HG03460 (cell line): ENCODE measurements around the gene SPATA46.
"Not testable (repeated sequence)": the region's sequence is repeated elsewhere in the genome, so short reads cannot be mapped to it uniquely, and the experiment has no call there.

ENCODE experiments used
- ATAC-seq: cut with Tn5 transposase; IDR thresholded peaks from one replicate; pipeline ENCODE4 v1.9.1; 2021; ENCODE audit not compliant: unreplicated experiment

SPATA46 gene

DNA sequence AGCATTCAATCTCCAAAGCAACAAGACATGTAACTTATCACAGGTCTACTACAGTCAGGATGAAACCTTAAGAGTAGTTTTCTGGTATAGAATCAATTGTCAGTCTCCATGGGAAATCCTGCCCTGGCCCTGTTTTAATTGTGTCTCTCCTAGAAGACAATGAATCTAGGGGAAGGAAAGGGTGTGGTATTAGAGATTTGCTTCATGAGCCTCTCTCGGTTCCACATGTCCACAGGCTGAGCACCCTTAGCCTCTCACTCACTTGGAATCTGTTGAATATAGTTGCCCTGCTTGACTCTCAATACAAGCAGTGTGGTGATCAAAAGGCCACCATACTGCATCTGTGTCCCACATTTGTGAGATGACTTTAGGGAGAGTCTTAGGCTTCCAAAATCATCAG lies 17.7 kb downstream of the SPATA46 start:
- ATAC-seq, result no peak

DNA sequence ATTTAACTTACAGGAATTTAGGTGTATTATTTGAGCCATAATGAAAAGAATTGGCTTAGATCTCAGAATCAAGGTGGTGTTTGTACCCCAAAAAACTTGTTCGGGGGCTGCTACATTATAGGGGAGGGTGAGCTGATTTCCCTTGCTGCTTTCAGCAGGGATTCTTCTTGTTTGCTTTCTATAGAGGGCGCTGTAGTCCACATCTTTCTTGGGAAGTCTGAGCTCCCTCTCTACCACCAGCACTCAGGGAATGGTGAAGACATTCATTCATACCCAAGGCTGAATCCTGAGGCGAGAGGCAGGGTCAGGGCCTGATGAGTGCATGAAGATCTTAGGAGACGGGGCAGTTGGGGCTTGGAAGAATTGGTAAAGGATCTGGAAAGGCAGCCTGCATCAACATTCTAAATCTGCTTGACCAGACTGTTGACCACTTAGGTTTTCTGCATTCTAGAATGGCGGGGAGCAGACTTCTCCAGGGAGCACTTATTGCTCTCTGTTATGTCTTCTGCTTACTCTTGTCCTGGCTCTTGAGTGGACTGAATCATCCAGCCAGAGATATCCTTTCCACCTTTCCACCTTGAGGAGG lies 18.9 kb downstream of the SPATA46 start:
- ATAC-seq, result no peak

DNA sequence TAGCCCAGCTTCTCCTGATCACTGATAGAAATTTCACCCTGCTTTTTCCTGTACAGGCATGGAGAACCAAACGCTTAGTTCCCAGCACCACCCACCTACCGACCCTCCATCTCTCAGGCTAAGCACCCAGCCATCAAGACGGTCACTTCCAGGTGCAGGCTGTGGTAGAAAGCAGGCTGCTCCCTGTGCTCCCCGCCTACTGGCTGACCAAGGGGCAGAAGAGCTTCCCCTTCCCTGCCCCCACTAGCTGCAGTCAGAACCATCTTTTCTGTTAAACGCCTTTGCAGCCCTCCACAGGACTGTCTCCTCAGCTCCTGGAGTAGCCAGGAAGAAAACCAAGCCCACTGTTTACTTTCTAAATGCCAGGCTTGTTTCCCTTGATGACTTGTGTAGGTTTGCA lies 23.0 kb downstream of the SPATA46 start:
- no peak for ATAC-seq

DNA sequence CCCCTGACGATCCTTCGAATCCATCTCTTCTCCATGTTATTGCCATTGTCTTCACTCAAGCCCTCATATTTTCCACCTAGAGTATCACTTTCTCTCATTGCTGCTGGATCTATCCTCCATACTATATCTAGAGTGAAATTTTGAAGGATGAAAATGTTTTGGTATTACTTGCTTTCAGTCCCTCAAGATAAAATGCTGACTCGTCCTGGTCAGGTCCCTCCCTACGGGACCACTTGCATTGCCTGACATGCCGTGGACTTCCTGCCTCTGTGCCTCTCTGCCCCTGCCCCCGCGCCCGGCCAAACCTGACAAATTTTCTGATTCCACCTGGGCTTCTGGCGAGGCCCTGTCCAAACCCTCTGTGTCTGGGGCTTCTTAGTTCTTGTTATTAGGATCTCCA lies 23.6 kb downstream of the SPATA46 start:
- no peak for ATAC-seq

DNA sequence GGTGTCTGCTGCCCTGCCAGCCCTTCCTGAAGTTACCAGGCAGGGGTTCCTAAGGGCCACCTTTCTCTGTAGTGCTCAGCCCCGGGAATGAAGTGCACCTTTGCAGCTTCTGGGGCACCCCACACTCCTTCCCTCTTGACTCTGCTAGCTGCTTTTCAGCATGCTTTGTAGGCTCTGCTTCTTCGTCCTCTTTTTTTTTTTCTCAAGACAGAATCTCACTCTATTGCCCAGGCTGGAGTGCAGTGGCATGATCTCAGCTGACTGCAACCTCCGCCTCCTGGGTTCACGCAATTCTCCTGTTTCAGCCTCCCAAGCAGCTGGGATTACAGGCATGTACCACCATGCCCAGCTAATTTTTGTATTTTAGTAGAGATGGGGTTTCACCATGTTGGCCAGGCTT lies 24.8 kb downstream of the SPATA46 start:
- ATAC-seq, result not testable (repeated sequence)

DNA sequence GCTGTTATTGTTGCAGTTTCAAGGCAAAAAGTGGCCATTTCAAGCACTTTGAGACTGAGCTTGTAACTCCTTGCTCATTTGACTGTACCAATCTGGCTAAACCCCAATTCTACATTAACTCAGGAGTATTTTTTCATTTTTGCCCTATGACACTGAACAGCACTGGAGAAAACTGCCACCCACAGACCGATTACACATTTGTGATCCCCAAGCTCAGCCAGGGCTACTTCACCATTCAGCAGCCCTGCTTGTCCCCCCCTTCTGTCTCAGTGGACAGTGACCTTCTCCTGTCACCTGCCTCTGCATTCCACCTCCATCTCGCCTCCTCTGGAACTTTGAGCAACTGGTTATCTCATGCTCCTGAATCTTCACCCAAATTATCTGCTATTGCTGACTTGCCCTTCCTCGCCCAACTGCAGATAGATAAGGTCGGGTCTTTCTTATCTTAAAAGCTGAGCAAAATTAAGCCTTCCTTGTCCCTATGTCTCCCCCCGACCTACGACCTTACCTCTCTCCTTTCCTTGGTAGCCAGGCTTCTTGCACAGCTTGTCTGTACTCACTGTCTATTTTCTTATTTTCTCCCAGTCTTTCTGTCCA lies 25.3 kb downstream of the SPATA46 start:
- ATAC-seq, result no peak

DNA sequence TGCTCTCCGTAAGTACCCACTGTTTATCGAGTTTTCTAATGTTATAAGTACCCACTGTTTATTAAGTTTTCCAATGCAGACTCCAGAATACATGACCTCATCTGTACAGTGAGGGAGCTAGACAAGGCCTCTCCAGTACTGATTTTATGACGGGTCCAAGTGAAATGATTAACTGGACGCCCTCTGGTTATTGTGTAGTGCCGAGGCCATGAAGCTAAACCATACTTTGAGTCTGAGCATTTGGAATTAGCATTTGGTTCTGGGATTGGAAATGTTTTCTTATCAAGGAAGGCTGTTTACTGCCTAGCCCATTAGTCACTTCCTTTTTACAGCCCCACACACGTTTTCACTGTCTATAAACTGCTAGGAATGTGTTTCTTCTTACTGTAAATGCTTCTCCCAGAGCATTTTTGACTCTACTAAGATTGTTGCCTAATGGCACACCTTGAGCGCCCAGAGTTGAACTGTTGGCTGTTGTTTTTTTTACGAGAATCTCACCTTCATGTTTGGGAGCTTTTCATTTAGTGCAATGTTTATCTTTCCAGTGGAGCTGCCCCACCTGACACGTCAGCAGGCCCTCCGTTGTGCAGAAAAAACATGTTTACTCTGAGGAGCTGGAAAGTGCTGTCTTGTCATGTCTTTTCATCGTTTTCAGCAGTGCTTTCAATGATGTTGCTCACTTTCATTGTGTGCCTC lies 26.9 kb downstream of the SPATA46 start:
- ATAC-seq, result no peak

DNA sequence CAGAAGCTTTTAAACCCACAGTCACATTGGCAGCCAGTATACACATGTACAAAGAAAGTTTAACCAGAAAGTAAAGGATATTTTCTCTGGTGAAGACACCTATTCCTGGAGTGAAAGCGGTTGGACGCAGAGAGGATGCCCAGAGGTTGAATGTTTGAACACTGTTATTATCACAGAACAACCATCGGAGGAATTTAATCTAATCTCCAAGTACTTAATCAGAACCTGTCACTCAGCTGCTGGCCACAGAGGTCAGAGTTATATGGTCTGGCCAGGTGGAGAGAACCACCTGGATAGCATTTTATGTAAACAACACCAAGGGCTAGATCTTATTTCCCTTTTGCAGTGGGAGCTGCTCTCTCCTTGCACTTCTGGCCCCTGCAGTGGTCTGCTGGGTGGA lies 29.4 kb downstream of the SPATA46 start:
- no peak for ATAC-seq

DNA sequence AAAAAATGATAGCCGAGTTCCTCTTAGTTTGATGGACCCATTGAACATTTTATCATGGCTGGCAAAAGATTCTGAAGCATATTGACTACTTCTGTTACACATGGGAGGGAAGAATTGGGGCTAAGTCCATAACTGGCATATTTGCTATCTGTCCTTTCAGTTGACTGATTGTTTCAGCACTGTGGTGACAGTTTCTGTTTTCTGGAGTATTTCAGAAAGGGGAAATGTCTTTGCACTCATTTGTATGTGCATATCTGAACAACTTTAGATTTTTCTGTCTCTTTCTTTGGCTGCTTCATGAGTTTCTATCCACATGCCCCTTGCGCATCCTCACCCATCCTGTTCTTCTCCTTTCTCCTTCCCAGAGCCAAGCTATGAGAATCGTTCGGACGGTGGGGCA lies 33.2 kb downstream of the SPATA46 start:
- no peak for ATAC-seq

DNA sequence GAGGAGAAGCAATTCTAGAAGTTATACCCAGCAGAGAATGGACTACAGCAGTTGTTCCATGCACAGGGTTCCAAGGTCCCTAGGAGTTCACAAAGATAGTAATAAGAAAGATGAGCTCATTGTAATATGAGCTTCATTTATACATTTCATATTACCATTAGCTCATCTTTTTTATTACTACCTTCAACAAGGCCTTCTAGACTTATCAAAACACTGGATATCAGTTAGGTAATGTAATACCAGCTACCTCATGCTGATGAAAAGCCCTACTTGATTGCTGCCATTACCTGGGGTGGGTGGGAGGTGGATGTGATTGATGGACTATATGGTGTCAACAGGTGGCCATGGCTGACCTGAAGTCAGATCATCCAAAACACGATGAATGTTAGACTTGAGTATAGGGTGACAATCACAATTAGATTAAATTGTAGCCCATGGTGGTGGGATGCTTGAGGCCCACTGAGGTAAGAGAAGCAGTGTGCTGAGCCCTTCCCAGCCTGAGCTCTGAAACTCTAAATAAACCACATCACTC lies 34.1 kb downstream of the SPATA46 start:
- no peak for ATAC-seq

DNA sequence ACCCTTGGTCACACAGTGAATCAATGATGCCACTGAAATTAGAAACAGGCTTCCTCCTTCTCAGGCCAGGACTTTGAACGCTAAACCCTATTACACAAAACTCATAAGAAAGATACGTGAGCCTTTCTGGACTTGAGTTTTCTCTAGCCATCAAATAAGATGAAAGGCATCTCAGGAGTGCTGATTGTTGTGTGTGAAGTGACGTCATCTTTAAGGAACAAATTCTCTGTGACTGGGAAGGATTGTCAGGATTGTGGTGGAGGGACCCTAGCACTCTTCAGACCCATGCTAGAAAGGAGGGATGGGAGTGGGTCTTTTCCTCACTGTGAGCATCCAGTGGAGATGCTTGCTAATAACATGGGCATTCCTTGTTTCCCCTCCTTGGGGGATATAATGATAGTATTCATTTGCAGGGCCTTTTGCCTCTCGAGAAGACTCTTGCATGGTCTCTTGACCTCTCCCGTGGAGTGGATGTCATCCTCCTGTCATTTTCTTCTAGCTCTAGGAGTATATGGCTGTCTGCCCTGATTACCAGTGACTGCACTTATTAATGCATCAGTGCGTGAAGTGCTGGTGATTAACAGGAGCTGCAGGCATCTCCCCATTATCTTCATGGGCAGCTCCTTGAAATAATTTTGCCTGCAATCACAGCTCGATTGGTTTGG lies 39.9 kb downstream of the SPATA46 start:
- ATAC-seq, result no peak

DNA sequence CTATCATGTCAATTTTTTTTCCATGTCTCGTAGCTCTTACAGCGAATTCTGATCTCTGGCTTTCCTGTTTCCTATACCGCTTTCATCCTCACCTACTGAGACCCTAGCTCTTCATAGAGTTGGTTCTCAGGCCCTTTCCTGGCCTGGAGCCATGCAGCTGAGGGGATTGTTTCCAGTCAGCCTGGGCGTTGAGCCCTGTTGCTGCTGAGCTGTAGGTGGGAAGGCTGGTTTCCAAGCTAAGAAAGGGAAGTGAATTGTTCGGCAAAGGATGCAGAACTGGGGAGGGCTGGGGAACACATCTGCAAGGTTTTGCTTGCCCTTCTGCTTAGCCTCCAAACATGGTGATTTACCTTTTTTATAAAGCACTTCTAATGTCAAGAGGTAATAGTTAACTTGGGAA lies 41.5 kb downstream of the SPATA46 start:
- no peak for ATAC-seq

DNA sequence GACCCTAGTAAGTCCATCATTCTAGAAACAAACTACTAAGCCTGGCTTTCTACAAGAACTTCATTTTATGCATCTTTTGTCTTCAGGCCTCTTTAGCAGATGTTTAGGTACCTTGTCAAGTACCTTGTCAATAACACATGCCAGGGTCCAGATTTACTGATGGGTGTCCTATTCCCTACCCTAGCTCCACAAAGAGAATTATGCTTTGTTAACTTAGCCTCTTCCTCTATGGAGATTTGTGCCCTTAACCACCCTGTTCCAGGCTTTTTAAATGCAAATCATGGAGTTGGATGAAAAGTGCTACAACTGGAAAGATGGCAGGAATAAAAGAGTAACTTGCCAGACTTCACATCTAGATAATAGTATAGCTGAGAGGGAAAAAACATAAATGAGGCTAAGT lies 42.7 kb downstream of the SPATA46 start:
- no peak for ATAC-seq

DNA sequence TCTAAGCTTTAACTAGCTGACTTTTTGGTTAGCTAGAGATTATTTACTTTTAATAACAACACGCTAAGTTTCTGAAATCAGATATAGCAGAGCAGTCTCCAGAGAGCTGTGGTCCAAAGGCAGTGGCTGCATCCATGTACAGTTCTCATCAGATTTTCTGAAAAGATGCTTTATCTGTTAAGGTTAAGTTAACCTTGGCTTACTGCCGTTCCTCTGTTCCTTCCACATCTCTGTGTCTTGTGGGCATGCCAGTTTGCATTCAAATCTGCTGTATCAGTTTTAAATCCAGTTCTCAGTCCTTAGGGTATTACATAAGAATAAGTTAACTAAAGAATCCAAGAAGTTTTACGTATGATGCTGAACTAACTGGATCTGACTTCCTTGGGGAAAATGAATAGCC lies 46.8 kb downstream of the SPATA46 start:
- ATAC-seq, result no peak

DNA sequence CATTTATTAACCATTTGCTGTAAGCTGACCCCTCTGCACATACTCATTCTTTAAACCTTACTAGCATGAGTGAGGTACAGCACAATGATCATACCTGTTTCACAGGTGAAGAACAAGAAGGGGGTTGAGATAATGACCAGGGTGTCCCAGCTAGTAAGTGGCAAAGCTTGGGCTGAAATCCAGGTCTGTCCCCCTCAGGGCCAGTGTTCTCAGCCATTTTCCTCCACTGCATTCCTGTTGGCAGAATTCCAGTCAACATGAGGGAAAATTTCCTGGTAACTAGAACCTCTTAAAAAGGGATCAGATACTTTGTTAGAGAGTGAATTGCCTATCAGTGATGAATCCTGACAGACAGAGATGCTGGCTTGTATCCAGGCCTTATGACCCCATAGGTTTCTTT lies 48.1 kb downstream of the SPATA46 start:
- ATAC-seq, result no peak

DNA sequence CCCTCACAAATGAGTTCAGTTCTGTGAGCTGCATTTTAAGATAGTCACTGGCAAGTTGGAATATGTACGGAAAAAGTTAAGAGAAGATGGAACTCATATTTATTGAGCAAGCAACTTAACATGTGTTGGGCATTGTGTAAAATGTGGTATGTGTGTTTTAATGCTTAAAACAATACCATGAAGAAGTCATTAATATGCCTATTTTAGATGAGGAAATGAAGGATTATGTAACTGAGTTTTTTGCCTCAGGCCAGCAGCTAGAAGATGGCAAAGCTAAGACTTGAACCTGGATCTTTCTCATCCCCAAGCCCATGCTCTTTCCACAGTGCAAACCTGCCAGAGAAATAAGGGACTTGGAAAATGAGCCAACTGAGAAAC lies 48.9 kb downstream of the SPATA46 start:
- no peak for ATAC-seq

DNA sequence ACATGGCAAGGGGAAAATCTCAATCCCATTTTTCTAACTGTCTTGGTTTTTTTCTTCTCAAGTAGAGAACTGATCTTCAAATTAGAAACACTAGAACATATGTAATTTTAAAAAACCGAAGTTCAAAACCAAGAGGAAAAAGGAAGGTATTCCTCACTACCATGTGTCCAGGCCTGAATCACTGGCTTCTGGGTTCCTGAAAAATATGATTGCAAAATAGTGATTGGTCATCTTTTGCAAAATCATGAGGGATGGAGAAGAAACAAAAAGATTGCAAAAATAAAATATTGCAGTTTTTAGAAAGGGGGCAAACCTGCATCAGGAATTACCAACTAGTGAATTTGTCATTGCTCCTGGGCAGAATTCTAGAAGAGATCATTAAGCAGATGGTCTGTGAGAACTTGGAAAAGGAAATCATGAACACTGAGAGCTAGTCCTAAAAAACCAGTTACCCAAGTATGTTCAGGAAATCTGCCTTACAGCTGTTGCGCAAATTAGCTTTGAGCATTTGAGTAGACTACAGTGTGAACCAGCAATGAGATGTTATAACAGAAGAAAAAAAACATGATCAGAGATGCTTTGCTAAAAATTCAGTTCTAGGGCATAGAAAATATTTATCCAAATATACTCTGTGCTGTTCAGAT lies 49.4 kb downstream of the SPATA46 start:
- ATAC-seq, result no peak

DNA sequence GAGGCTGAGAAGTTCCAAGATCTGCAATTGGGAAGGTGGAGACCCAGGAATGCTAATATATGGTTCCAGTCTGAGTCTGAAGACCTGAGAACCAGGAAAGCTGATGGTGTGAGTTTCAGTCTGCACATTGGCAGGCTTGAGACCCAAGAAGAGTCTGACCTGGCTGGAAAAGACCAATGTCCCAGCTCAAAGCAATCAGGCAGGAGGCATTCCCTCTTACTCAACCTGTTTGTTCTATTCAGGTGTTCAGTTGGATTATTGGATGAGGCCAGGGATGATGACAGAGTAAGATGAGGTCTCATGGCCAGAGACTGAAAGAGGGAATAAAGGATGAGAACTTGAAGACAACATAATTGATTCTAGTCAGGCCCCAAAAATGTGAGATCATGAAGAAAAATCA lies 50.1 kb downstream of the SPATA46 start:
- ATAC-seq, result no peak

DNA sequence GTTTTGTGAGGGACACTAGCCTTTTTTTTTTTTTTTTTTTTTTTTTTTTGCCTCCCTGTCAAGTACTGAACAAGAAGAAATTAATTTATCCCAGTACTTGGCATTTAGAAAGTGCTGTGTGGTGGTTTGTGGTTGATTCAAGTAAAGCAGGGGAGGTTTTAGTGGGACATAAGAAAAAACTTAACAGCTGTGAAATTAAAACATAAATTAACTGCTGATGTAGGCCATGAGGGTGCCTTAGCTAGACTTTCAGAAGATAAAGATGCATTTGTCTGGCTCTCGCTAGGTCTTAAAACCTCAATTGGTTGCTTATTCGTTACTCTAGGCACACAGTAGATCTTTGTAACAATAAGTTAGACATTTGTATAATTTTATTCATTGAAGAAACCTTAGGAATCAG lies 52.3 kb downstream of the SPATA46 start:
- no peak for ATAC-seq
